ENCODE data around the gene GRK4.

DNA sequence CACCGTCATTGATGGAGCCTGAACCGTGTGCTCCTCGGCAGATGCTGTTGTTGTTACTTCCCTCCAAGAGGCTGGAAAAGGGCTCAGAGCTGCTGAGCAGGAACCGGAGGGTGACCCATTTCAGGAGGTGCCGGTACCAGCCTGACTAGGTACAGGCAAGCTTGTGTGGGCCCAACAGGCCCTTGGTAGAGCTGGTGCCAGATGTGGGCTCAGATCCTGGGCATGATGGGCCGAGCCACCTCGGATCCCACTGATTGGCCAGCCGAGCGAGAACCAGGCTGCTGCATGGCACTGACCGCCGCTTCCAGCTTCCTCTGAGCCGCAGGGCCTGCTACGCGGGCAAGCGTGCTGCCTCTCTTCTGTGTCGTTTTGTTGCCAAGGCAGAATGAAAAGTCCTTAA lies 33.9 kb upstream of the GRK4 start:
- TF ChIP-seq CTCF (IDR thresholded peaks at IDR 0.05): no peak
- no peak for TF ChIP-seq POLR2AphosphoS5 (IDR thresholded peaks at IDR 0.05)
- TF ChIP-seq POLR2A (IDR thresholded peaks at IDR 0.05): no peak

All from breast epithelium (tissue), 3 donors.